Fibroblast of lung (primary cell): ENCODE measurements around the gene MYL3. TPM values are rescaled to one million over a fixed set of nuclear protein-coding genes. Genes with fewer than 3 reads are reported as not detected.

Source experiments
- DNase-seq, 2 donors: peaks; one replicate each; pipeline versions ENCODE4 v3.0.0 to v3.0.0-alpha.2; 2010; ENCODE audit warnings: low read depth in 2 of 2
- H2AFZ ChIP-seq: 2 replicates; pipeline ENCODE4 v1.5.1; 2012; ENCODE audit warnings: low read length, control low read depth, inconsistent platforms
- H3K27ac ChIP-seq: 2 replicates; pipeline ENCODE4 v1.5.1; 2011; ENCODE audit warnings: low read length, control low read depth; ENCODE audit not compliant: insufficient read depth
- H3K27me3 ChIP-seq: 2 replicates; pipeline ENCODE4 v1.5.1; 2011; ENCODE audit warnings: mild to moderate bottlenecking, low read length; ENCODE audit not compliant: control insufficient read depth, insufficient read depth
- H3K36me3 ChIP-seq: 2 replicates; pipeline ENCODE4 v1.5.1; 2011; ENCODE audit warnings: low read length; ENCODE audit not compliant: control insufficient read depth, insufficient read depth
- H3K4me1 ChIP-seq: 2 replicates; pipeline ENCODE4 v1.5.1; 2011; ENCODE audit warnings: low read length; ENCODE audit not compliant: control insufficient read depth, insufficient read depth; ENCODE audit errors: extremely low read depth
- H3K4me2 ChIP-seq: 2 replicates; pipeline ENCODE4 v1.5.1; 2011; ENCODE audit warnings: low read length, control low read depth; ENCODE audit not compliant: insufficient read depth; ENCODE audit errors: extremely low read depth
- H3K4me3 ChIP-seq, 4 experiments: fragments of 200-600 bp in 1 of 4; sonication (generic) in 1 of 4; replicated peaks in 1 of 4; 2 replicates each; pipeline ENCODE4 v1.5.1; 2011 to 2016; ENCODE audit warnings: low read length in 4 of 4, low read depth in 3 of 4, mild to moderate bottlenecking in 3 of 4, control low read depth in 2 of 4, inconsistent platforms in 1 of 4, mixed read lengths in 1 of 4; ENCODE audit not compliant: insufficient read depth in 1 of 4; ENCODE audit errors: control extremely low read depth in 1 of 4
- H3K79me2 ChIP-seq: 2 replicates; pipeline ENCODE4 v1.5.1; 2012; ENCODE audit warnings: mild to moderate bottlenecking, low read length, inconsistent platforms; ENCODE audit not compliant: control insufficient read depth, insufficient read depth
- H3K9ac ChIP-seq: 2 replicates; pipeline ENCODE4 v1.5.1; 2011; ENCODE audit warnings: mild to moderate bottlenecking, low read length, control low read depth; ENCODE audit not compliant: insufficient read depth
- H3K9me3 ChIP-seq: 2 replicates; pipeline ENCODE4 v1.5.1; 2012; ENCODE audit warnings: low read depth, low read length; ENCODE audit not compliant: control insufficient read depth, insufficient read depth
- H4K20me1 ChIP-seq: 2 replicates; pipeline ENCODE4 v1.5.1; 2011; ENCODE audit warnings: low read length; ENCODE audit not compliant: control insufficient read depth, insufficient read depth; ENCODE audit errors: extremely low read depth
- CTCF ChIP-seq, 2 donors: IDR thresholded peaks in 1 of 2; conservative IDR thresholded peaks in 1 of 2; 1 replicate in 1 of 2; 2 replicates in 1 of 2; pipeline ENCODE4 v1.5.1; 2011 to 2012; ENCODE audit warnings: low read length in 2 of 2, control low read depth in 1 of 2, inconsistent platforms in 1 of 2, low read depth in 1 of 2, mild to moderate bottlenecking in 1 of 2
- EZH2 ChIP-seq: IDR thresholded peaks from 2 replicates; pipeline ENCODE4 v1.5.1; 2012; ENCODE audit warnings: low read length, control low read depth, mild to moderate bottlenecking; ENCODE audit errors: missing control alignments
- polyA plus RNA-seq, 2 donors: library from polyadenylated mRNA; depleted of rRNA in 1 of 2; stranded (reverse) in 1 of 2; unstranded in 1 of 2; fragments of >200 nt; gene quantifications; 2 replicates each; pipeline ENCODE4 v1.2.1, GENCODE V29; 2011 to 2012; ENCODE audit warnings: missing spikeins in 1 of 2
- total RNA-seq: library from RNA; depleted of rRNA; stranded (reverse); fragments of >200 nt; gene quantifications from 2 replicates; pipeline ENCODE4 v1.2.1, GENCODE V29; 2014

Gene MYL3
- total and polyA plus RNA-seq, 2 donors (not counting 1 experiment from before 2014, with no cell fraction given) = 0.50 to 0.67 TPM

GRCh38 chr3:46908294-46908985 is 45.2 kb upstream of the MYL3 start:
- H4K20me1 ChIP-seq = no peaks in the 10 kb centered on the region
- no peak overlapping the region for H3K9ac ChIP-seq
- peak; percentile 76 to 79 for DNase-seq
- peaks cover 7% of the 10 kb centered on the region for H3K4me1 ChIP-seq
- no peak overlapping the region for H3K27ac ChIP-seq
- peak overlapping the region; percentile 51 for H3K4me2 ChIP-seq
- no peaks in the 10 kb centered on the region for H3K79me2 ChIP-seq
- H3K27me3 ChIP-seq = peaks cover 6% of the 10 kb centered on the region
- peak overlapping the region; percentile 35 for H2AFZ ChIP-seq
- no peaks in the 10 kb centered on the region for H3K9me3 ChIP-seq
- no peak overlapping the region for H3K4me3 ChIP-seq
- no peaks in the 10 kb centered on the region for H3K36me3 ChIP-seq
- no peak for TF ChIP-seq EZH2
- peak; percentile 22 to 44 for TF ChIP-seq CTCF (conservative IDR thresholded peaks at IDR 0.05 in 1 of 2, IDR thresholded peaks at IDR 0.05 in 1 of 2; ENCODE audit: low read depth in 1 of 2, low read length in 2 of 2)

- TF ChIP-seq CTCF (conservative IDR thresholded peaks at IDR 0.05 in 1 of 2, IDR thresholded peaks at IDR 0.05 in 1 of 2; ENCODE audit: low read depth in 1 of 2, low read length in 2 of 2) (no peak), EZH2 (no peak)
- peaks cover 6% of the 10 kb centered on the region for H3K4me1 ChIP-seq
- no peaks in the 10 kb centered on the region for H4K20me1 ChIP-seq
- H3K4me2 ChIP-seq = no peak overlapping the region
- peaks cover 6% of the 10 kb centered on the region for H3K27me3 ChIP-seq
- H3K79me2 ChIP-seq = no peaks in the 10 kb centered on the region
- DNase-seq = no peak
- H3K9ac ChIP-seq = no peak overlapping the region
- no peaks in the 10 kb centered on the region for H3K9me3 ChIP-seq
- H2AFZ ChIP-seq = no peak overlapping the region
- no peak overlapping the region for H3K4me3 ChIP-seq
- no peak overlapping the region for H3K27ac ChIP-seq
- H3K36me3 ChIP-seq = no peaks in the 10 kb centered on the region
Measured at GRCh38 chr3:46907960-46908293, 44.7 kb upstream of the MYL3 start.

- Histone ChIP-seq H3K4me3 (no peak overlapping the region), H3K4me2 (no peak overlapping the region), H3K9ac (no peak overlapping the region), H3K27me3 (peaks cover 6% of the 10 kb centered on the region), H2AFZ (no peak overlapping the region), H3K79me2 (no peaks in the 10 kb centered on the region), H3K9me3 (no peaks in the 10 kb centered on the region), H4K20me1 (no peaks in the 10 kb centered on the region), H3K27ac (no peak overlapping the region), H3K4me1 (peaks cover 6% of the 10 kb centered on the region), H3K36me3 (no peaks in the 10 kb centered on the region)
- TF ChIP-seq EZH2 (no peak), CTCF (conservative IDR thresholded peaks at IDR 0.05 in 1 of 2, IDR thresholded peaks at IDR 0.05 in 1 of 2; ENCODE audit: low read depth in 1 of 2, low read length in 2 of 2) (no peak)
- DNase-seq = no peak
Measured at GRCh38 chr3:46907271-46907670, 44.0 kb upstream of the MYL3 start.
